Neural crest cell (in vitro differentiated cells): ENCODE measurements around the gene PTPRR. TPM values are rescaled to one million over a fixed set of nuclear protein-coding genes. Genes with fewer than 3 reads are reported as not detected.

Source experiments
- DNase-seq: peaks from one replicate; pipeline ENCODE4 v3.0.0; 2021; ENCODE audit warnings: low read depth, mixed read lengths, low spot score
- H3K27ac Mint-ChIP-seq: one replicate; pipeline ENCODE4 v1.8.0; 2021; ENCODE audit warnings: mild to moderate bottlenecking, mixed read lengths; ENCODE audit not compliant: unreplicated experiment
- H3K27me3 Mint-ChIP-seq: 2 replicates; pipeline ENCODE4 v1.8.0; 2021; ENCODE audit warnings: low read depth, mild to moderate bottlenecking, mixed read lengths
- H3K36me3 Mint-ChIP-seq: 2 replicates; pipeline ENCODE4 v1.8.0; 2021; ENCODE audit warnings: low read depth, mild to moderate bottlenecking, mixed read lengths
- H3K4me1 Mint-ChIP-seq: 2 replicates; pipeline ENCODE4 v1.8.0; 2021; ENCODE audit warnings: mixed read lengths
- H3K4me3 Mint-ChIP-seq: one replicate; pipeline ENCODE4 v1.8.0; 2021; ENCODE audit warnings: mild to moderate bottlenecking, mixed read lengths
- H3K9me3 Mint-ChIP-seq: 2 replicates; pipeline ENCODE4 v1.8.0; 2021; ENCODE audit warnings: mixed read lengths
- CTCF ChIP-seq: fragments of 200-600 bp; sonication (generic); conservative IDR thresholded peaks from 2 replicates; pipeline ENCODE4 v1.5.0; 2021; ENCODE audit warnings: antibody characterized with exemption, mild to moderate bottlenecking
- total RNA-seq: library from RNA; stranded (reverse); gene quantifications from 2 replicates; pipeline ENCODE4 v1.2.1, GENCODE V29; 2021

Gene PTPRR
- total RNA-seq, 1 donor from 2014 or later: 0.61 TPM

DNA sequence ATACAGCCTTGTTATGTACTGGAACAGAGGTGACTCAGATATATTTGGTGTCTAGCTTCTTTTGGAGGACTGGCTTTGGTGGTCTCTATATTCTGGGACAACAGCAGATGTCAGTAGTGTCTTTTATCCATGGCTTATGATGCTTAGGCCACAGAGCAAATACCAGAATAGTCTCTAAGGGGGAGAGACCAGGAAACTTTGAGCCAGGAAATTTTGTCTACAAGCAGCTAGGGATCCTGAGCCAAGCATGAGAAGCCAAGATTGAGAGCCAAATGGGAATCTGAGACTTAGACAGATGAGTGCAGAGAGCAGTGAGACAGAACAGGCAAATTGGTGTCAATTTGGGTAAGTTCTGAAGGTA, 28.4 kb upstream of the PTPRR start:
- H3K9me3 Mint-ChIP-seq: no peaks in the 10 kb centered on the region
- no peak overlapping the region for H3K27ac Mint-ChIP-seq
- no peak overlapping the region for H3K4me3 Mint-ChIP-seq

DNA sequence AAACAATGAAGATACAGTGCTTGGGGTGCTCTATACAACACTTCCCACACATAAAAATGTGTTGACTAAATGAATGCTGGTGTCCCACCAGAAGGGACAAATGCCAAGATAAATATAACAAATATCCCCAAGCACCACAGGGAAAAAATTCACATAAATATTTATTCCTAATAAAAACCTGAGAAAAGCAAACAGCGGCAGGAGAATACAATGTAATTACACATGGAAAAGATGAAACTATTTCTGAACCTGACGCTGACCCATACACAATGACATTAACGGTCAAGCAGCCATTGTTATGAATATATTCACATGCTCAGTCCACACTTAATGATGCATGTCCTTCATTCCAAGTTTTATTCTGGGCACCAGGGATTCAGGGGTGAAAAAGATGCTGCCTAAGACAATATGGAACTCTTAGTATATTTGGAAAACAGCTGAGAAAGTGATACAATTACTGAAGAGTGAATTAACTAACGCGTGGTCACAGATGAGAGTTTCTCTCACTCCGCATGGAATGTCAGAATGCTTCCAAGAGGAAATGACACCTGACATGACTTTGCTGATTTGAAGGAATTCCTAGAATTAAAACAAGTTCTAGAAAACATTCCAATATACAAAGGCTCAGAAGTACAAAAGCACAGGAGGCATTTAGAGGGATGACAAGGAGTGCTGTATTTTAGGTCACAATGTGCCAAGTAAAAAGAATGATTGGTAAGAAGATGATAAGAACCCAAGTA, 27.9 kb upstream of the PTPRR start:
- Mint-ChIP-seq H3K36me3 (no peaks in the 10 kb centered on the region), H3K4me1 (no peaks in the 10 kb centered on the region), H3K27ac (no peak overlapping the region), H3K9me3 (no peaks in the 10 kb centered on the region), H3K27me3 (peaks cover 3% of the 10 kb centered on the region), H3K4me3 (no peak overlapping the region)
- no peak for TF ChIP-seq CTCF
- DNase-seq: no peak

More for the DNA sequence above, 28.4 kb upstream of the PTPRR start:
- Mint-ChIP-seq H3K27me3 (peaks cover 3% of the 10 kb centered on the region), H3K36me3 (no peaks in the 10 kb centered on the region), H3K4me1 (no peaks in the 10 kb centered on the region)
- no peak for DNase-seq
- TF ChIP-seq CTCF: no peak

DNA sequence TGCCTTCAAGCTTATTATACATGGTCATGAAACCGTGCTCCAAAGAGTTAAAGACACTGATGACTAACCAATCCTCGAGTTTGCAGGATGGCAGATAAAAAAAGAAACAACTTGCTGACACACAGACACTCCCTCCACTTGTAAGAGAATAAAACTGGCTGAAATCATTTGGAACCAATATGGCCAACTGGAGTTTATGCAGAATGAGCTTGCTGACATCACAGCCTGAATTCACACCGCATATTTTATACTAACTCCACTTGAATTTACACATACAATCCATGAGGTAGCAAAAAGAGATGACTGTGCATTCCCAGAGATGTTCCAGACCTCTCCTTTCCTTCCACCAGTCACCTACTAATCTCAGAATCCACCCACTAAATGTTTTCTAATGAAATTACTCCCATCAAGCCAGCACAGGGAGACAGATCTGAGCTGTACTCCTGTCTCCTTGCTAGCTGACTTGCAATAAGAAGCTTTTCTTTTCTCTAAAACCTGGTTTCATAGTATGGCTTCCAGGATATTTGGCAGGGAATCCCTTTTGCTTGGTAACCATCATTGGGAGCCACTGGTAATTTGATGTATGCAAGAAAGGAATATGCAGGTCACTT, 15.8 kb upstream of the PTPRR start:
- TF ChIP-seq CTCF: no peak
- H3K9me3 Mint-ChIP-seq: no peaks in the 10 kb centered on the region
- H3K4me3 Mint-ChIP-seq: no peak overlapping the region
- no peak for DNase-seq
- no peaks in the 10 kb centered on the region for H3K36me3 Mint-ChIP-seq
- H3K27ac Mint-ChIP-seq: no peak overlapping the region
- H3K27me3 Mint-ChIP-seq: peaks cover 26% of the 10 kb centered on the region
- no peaks in the 10 kb centered on the region for H3K4me1 Mint-ChIP-seq

GRCh38 chr12:70933133-70933532, 12.6 kb upstream of the PTPRR start:
- no peak overlapping the region for H3K27ac Mint-ChIP-seq
- H3K4me1 Mint-ChIP-seq: no peaks in the 10 kb centered on the region
- DNase-seq: no peak
- H3K36me3 Mint-ChIP-seq: no peaks in the 10 kb centered on the region
- peaks cover 8% of the 10 kb centered on the region for H3K27me3 Mint-ChIP-seq
- no peaks in the 10 kb centered on the region for H3K9me3 Mint-ChIP-seq
- no peak for TF ChIP-seq CTCF
- no peak overlapping the region for H3K4me3 Mint-ChIP-seq

- H3K4me1 Mint-ChIP-seq: no peaks in the 10 kb centered on the region
- no peak overlapping the region for H3K4me3 Mint-ChIP-seq
- no peaks in the 10 kb centered on the region for H3K9me3 Mint-ChIP-seq
- no peaks in the 10 kb centered on the region for H3K27me3 Mint-ChIP-seq
- H3K36me3 Mint-ChIP-seq: no peaks in the 10 kb centered on the region
- no peak overlapping the region for H3K27ac Mint-ChIP-seq
- DNase-seq: no peak
- TF ChIP-seq CTCF: no peak
Measured at GRCh38 chr12:70929029-70929428, 8.5 kb upstream of the PTPRR start.
